Measurements from ENCODE around the gene MLLT3.

The MLLT3 gene

DNA sequence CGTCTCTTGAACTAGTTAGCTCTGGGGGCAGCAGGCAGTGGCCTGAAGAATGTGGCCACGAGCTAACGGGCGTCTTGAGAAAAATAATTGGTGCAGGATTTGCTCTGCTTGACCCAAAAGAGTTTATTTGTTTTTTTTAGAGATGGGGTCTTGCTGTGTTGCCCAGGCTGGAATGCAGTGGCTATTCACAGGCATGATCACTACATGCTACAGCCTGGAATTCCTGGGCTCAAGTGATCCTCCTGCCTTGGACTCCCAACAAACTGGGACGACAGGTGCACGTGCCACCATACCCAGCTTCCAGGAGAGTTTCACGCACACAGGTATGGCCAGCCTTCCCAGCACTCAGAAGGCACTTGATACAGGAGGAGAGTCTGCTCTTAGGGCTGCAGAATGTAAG lies 203.8 kb downstream of the MLLT3 start:
- no peak for DNase-seq (ENCODE audit: low read depth in 2 of 2)

DNA sequence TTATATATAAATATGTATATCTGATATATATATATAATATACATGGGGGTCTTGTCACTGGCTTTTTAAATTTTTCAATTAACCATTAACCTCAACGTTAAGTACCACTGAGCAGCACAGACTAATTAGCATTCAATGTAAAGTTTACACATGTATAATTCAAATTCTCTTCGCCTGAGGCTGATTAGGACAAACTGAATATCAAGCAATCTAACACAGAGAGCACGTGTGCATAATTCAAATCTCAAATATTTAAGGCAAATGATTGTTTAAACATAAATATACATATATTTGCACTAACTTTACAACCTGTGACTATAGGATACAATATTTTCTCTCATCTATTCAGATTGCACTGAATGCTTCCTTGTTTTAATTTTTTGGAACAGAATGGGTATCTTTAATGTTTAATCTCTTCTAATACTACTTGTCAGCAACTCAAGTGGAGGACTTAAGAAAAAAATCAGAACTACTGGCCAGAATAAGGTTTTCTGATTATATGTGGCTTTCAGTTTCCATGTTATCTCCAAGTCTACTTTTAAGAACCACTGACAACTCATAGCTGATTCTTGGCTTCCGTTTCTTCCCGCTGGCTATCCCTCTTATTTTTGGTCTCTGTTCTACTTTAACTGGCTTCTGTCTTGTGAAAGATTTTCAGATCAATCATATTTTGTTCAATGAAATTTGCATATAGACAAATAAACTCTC lies 204.8 kb downstream of the MLLT3 start:
- DNase-seq (ENCODE audit: low read depth in 2 of 2) = no peak

DNA sequence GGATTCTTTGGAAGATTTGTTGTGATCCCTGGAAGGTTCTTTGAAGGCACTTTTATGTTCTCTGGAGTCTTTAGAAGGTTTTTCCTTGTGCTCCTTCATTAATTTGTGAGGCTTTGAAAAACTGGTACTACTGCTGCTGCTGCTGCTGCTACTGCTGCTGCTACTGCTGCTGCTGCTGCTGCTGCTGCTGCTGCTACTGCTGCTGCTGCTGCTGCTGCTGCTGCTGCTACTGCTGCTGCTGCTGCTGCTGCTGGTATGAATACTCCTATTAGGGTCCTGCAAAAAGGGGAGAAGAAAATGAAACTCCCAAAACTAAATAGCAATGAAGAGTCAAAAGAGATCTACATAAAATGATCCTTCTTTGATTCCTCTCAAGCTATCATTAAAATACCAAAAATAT lies 208.1 kb downstream of the MLLT3 start:
- no peak for DNase-seq (ENCODE audit: low read depth in 2 of 2)

DNA sequence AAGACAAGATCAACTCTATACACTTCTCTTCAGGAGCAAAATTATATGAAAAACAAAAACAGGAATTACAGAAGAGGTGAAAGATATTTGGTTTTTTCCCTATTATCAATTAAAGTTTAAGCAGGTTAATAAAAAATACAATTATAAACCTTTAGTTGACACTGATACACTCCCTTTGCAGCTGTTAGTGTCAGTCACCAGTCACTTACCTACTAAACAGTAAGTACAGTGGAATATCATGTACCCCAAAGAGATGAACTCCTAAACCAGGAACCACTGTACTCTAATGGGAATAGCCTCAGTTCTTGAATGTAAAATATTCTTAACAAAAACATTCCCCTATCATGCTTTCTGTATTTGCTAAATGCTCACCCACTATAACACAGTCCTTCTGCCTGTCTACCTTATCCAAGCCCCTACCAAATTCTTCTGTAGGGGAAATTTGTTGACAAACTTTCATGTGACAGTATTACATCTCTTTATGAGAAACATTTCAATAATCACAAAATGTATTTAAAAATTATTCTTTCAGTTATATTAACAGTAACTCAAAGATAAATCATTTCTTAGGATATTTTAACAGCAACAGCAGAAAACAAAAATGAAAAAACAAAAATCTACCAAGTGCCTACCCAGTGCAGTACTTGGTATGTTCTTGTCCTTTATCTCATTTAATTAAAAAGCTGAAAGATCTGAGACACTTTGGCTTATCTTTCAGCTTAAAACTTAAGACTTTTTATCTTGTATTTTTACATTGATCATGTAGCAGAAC lies 212.8 kb downstream of the MLLT3 start:
- no peak for DNase-seq (ENCODE audit: low read depth in 2 of 2)

DNA sequence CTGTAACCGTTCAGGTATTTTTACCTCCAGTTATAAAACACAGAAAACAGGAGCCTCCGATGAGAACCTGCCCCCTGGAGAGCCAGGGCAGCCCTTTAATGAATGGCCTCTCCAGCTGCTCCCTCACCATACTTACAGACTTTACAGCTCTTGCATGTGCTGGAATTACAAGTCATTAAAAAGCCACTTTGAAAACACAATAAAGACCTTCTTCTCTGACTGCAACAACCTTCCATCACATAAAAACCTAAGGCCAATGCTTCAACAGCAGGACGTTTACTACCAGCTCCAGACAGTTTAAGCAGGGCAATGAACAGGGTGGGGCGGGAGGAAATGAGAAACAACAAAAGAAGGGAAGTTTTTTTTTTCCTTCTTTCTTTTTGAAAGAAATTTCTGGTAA lies 213.8 kb downstream of the MLLT3 start:
- DNase-seq (ENCODE audit: low read depth in 2 of 2) = no peak

DNA sequence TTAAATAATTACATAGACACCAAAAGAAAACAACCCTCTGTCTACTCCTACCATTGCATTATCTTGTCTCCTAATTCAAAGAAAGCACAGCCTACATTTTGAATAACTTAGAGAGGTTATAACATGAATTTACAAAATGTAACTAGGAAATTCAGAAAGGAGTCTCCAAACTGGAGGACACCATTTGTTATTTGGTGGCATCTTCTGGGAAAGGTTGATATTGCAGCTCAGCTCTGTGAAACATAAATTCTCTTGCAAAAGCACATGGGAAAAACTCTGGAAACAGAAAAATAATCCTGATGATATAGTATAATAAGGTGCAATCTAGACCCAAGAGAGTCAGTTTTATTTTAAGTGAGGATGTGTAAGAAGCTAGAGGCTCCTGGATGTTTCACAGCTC lies 215.3 kb downstream of the MLLT3 start:
- no peak for DNase-seq (ENCODE audit: low read depth in 2 of 2)

DNA sequence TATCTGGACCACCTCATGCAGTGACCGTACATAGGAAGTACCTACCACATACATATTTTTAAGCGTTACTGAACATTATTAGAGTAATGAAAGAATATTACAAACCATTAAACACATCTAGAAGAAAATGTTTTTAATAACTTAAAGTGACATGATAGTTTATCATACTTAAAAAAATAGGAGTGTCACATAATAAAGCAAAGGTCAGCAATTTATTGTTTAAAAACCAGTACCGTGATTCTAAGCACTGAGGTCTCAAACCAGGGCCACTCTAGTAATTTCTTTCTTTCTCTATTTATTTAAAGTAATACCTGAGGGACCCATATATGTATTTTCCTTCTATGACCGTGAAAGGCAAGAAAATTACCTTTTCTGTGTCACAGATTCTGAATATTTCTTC lies 216.0 kb downstream of the MLLT3 start:
- DNase-seq (ENCODE audit: low read depth in 2 of 2) = no peak

DNA sequence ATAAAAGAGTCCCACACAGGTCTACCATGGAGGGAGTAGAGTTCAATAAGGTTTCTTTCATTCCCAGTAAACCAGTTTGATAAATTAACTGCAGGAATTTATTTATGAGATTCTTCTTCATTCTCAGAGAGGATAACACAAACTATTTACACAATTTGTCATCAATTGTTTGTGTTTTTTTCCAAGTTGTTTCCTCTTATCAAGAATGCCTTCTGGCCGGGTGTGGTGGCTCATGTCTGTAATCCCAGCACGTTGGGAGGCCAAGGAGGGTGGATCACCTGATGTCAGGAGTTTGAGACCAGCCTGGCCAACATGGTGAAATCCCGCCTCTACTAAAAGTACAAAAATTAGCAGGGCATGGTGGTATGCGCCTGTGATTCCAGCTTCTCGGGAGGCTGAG lies 216.7 kb downstream of the MLLT3 start:
- DNase-seq (ENCODE audit: low read depth in 2 of 2) = no peak

DNA sequence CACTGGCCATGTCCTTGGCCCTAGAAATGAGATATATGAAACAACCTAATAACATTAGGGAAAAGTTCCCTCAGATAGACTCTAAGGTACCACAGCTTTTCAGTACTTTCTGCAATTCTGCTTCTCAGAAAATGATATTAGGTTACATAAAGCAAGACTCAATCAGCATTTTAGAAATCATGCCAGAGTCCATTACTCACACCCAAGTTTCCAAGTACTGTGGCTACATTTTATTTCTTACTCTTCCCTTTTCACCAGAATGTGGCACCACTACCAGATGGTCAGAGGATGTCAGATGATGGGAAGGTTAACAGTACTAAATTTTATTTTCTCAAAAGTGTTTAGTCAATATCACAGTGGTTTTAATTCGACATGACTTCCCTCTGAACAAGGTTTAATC lies 217.2 kb downstream of the MLLT3 start:
- no peak for DNase-seq (ENCODE audit: low read depth in 2 of 2)

DNA sequence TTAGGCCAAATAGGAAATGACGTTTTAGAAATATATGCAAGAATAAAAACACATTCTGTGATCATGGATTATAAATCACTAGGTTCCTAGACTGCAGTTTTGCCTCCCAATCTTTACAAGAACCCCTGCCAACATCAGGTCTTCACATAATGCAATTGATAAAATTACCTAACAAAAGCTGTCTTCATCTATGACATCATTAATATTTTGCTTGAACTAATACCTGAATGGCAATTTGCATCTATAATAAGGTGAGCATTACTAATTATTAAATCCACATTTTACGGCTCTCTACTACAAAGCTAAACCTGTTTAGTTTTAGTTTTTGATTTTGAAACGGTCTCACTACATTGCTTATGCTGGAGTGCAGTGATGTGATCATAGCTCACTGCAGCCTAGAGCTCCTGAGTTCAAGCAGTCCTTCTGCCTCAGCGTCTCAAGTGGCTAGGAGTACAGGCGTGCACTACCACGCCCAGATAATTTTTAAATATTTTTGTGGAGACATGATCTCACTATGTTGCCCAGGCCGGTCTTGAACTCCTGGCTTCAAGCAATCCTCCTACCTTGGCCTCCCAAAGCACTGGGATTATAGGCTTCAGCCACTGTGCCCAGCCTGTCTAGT lies 218.0 kb downstream of the MLLT3 start:
- DNase-seq (ENCODE audit: low read depth in 2 of 2) = no peak

DNA sequence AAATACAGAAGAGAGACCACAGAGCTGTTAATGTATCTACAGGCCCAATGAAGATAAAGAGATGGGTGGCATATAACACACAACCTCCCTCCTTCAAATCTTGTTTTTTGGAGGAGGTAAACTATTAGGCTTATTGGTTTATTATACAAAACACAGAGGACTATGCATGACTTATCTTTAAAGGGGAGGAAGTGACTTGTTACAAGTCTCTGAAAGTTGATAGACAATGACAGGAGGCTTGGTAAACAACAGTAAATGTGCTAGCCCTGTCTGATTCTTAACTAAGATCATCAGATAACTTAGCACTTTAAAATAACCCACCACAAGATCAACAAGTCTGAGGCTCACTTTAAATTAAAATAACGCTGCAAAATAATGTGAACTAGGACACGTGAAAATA lies 219.0 kb downstream of the MLLT3 start:
- no peak for DNase-seq (ENCODE audit: low read depth in 2 of 2)

DNA sequence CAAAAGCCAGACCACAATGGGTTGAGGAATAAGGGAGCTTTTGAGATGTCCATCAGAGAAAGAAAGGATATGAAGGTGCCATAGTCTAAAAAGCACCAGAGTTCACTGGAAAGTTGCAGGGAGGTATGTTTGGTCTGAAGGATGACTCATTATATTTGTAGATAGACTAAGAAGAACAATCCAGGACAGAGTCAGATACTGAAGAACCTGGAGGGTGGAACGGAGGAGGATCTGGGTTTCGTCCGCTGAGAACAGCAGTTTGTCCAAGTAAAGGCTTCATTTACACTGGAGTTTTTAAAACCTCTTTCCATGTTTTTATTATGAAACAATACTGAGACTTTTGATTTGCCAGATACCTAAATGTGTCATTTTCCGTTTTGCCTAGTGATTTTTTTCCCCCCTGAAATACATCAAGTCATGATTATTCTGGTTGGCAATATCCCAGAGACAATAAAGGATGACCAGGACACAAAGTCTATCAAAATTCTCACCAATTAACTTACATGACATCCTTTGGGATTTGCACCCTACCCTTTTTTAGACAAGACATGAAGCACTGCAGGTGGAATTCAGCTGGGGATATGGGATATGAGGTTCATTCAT lies 219.9 kb downstream of the MLLT3 start:
- DNase-seq (ENCODE audit: low read depth in 2 of 2) = no peak

DNA sequence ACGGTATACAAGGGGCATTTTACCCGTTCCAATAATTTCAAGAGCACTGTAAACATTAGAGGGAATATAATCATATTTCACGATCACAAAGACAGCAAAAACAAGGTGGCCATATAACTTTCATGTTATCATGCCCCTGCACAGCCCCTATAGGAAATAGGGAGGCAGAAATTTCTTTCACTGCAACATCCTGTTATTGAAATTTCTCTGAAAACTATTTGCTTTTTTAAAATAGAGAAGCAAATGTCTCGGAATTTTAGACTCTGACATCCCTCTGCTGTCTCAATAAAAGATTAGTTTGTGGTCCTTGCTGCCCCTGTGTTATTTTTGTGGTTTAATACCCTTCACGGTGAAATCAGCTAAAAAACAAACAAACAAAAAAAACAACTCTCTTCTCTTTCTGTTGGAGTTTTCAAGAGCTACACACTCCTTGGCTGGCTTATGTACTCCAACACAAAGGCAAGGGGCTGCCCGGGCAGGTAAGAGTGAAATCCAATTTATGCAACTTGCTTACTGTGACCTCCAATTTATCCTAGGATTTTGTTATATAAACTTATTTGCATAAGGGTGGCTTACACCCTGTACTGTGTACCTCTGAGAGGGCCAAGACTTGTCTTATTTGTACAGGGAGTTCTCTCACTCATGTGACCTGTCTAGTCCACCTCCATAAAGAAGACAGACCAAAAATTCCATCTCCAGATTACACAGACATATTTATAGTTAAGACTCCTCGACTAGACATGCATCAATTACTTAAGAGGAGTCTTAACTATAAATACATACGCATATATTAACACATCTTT lies 223.6 kb downstream of the MLLT3 start:
- DNase-seq (ENCODE audit: low read depth in 2 of 2) = no peak

DNA sequence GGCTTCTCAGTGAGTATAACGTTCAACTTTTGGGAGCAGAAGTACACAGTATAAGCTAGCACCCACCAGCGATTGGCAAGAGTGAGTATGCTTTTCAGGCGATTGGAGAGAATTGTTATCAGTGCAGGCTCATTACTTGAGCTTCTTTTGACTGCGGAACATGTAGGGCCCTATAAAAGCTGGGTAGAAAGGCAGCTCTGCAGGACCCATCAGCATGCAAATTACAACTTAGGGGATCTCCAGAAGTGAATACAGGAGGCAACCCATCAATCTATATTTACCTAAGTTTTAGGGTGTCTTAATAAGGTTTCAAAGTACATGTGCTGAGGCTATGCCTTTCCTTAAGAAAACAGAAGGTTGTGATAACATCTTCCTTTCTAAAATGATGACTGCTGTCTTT lies 225.0 kb downstream of the MLLT3 start:
- no peak for DNase-seq (ENCODE audit: low read depth in 2 of 2)

DNA sequence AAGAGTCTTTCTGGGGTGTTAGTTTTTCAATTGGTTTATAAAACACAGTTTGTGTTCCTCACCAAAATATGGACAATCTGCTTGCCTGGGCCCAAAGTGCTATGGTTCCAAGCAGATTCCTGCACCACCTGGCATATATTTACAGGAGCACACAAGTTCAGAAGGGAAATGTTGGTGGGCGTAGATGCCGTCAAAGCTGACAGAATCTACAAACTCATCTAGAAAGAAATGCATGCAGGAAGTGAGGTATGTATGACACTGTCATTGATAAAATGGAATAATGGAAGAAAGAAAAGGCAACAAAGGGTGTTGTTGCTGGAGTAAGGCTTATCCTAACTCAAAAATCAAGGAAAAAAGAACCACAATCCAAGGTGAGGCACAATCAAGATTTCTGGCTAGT lies 225.8 kb downstream of the MLLT3 start:
- no peak for DNase-seq (ENCODE audit: low read depth in 2 of 2)

DNA sequence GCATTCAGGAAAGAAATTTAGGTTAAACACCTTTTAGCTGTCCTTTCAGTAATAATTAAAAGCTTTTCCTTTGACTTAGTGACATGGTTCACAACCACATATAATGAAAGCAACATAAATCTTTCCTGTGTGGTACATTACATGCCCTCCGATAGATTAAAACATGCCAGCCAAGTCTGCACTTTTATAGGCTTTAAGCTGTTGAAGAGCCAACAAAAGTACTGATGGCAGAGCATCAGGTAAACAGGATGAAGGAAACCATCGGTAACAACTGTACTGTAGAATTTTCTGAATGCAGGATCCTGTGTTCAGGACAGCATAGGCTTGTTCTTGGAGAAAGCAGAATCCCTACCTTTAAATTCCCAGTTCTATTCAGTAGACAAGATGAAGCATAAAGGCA lies 226.6 kb downstream of the MLLT3 start:
- no peak for DNase-seq (ENCODE audit: low read depth in 2 of 2)

DNA sequence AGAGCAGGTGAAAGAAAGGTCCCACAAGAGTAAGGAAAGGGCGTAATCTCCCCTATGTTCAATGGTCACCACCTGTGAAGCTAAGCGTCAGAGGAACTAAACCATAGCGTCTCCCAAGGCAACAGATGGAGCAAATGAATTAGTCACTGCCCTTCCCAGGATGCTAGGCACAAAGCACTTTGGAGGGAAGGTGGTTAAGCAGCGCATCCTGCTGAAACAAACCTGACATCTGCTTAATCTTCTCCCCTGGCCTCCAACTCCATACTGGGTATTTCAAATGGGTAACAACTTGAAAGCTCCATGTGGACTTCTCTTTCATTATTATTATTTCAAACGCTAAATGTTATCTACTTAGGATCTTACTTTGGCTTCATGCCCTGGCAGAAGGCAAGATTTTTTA lies 227.3 kb downstream of the MLLT3 start:
- DNase-seq (ENCODE audit: low read depth in 2 of 2) = no peak

DNA sequence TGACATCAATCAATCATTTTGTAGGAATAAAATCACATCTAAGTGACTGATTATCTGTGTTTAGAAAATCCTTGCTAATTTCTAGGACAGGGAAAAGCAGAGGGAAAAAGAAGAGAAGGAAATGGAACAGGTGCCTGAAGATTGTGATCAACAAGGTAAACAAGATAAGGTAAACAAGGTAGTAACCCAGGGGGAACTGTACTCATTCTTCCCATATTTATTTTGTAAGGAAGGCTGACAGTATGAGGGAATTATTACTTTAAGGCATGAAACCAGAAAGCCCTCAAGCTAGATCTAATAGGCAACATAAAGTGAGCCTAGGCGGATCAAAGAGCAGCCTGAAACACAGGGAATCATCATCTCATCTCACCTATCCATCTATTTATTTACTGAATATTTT lies 231.1 kb downstream of the MLLT3 start:
- DNase-seq (ENCODE audit: low read depth in 2 of 2) = no peak

DNA sequence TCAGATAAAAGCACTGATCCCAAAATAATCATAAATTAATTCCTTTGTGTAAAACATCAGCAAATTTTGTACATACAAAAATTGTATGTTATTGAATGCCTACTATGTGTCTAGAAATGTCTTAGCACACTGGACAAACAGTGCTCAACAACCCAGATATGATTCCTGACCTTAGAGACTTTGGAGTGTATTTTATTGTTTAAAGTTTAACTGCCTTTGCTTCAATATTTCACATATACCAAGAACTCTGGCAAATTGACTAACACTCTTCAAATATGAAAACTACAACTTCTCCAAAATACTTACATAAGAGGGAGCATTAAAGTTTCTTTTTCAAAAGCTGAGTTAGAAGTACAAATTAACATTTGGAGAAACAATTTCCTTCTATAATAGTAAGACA lies 231.9 kb downstream of the MLLT3 start:
- no peak for DNase-seq (ENCODE audit: low read depth in 2 of 2)

DNA sequence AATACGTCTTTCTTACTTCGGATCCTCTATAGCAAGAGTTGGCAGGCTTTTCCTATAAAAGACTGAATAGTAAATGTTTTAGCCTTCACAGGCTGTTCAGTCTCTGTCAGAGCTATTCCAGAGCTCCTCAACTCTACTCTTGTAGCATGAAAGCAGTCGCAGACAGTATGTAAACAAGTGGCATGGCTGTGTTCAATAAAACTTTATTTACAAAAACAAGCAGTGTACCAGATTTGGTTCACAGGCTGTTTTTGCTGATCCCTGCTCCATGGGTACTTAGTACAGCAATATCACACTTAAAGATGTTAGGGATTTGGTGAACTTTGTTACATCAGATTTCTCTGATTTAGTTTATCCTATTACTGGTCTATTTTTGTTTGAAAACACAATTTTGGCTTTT lies 235.2 kb downstream of the MLLT3 start:
- no peak for DNase-seq (ENCODE audit: low read depth in 2 of 2)

DNA sequence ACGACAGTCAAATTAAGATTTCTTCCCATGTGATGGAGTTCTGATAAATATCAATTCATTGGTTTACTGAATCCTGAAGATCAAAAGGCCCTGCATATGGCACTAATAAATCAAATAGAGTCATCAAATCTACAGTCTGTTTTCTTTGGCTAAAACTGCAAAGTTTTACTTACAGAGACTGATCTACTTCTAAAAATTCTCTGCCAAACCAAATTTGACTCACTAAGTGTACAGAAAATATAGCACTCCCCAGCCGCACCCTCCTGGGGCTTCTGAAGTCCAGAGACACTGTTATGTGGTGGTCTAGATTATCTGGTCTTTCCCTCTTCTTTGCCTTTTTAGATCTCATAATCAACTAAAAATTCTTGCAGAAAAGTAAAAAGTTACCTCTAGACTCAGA lies 237.7 kb downstream of the MLLT3 start:
- no peak for DNase-seq (ENCODE audit: low read depth in 2 of 2)

DNA sequence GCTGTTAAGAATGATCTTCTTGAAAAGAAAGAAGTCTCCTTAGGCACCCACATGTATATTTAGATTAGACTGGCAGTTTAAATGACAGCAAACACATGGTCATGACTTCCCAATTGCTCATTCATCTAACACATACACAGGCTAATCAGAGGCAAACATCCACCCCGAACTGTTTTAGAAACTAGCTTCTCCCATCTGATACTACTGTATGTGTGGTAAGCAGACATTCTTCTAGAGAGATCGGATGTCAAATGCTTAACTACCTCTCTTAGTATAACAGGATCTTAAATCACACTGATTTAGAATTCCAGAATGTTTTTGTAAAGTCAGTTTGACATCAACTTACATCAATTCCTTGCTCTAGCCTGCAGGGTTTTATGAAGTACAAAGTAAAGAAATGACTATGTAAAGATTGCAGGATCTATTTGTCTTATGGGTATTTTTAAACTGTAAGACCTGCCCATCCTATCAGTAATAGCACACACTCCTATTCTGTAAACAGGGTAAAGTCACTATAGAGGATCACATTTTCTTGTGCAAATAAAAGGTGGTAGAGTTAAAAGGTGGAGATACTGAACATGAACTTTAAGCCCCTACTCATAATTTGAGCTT lies 239.7 kb downstream of the MLLT3 start:
- no peak for DNase-seq (ENCODE audit: low read depth in 2 of 2)

Data from stimulated activated CD8-positive, alpha-beta memory T cell treated with anti-CD3 and anti-CD28 coated beads, Interleukin-2, amount 100 ng/mL, for 48 hours (primary cell).